GM23248 (cell line): Measurements from ENCODE around the gene ZNF92.

ENCODE experiments used
- EZH2 ChIP-seq: fragments of 200-600 bp; sonication (generic); IDR thresholded peaks from 2 replicates; pipeline ENCODE4 v1.6.1; 2018; ENCODE audit warnings: antibody characterized with exemption, mild to moderate bottlenecking; ENCODE audit not compliant: insufficient read depth, poor library complexity, severe bottlenecking
- EZH2phosphoT487 ChIP-seq: fragments of 200-600 bp; sonication (generic); IDR thresholded peaks from 2 replicates; pipeline ENCODE4 v1.6.1; 2018; ENCODE audit warnings: antibody characterized with exemption, moderate library complexity, mild to moderate bottlenecking, low read depth; ENCODE audit not compliant: insufficient read depth

DNA sequence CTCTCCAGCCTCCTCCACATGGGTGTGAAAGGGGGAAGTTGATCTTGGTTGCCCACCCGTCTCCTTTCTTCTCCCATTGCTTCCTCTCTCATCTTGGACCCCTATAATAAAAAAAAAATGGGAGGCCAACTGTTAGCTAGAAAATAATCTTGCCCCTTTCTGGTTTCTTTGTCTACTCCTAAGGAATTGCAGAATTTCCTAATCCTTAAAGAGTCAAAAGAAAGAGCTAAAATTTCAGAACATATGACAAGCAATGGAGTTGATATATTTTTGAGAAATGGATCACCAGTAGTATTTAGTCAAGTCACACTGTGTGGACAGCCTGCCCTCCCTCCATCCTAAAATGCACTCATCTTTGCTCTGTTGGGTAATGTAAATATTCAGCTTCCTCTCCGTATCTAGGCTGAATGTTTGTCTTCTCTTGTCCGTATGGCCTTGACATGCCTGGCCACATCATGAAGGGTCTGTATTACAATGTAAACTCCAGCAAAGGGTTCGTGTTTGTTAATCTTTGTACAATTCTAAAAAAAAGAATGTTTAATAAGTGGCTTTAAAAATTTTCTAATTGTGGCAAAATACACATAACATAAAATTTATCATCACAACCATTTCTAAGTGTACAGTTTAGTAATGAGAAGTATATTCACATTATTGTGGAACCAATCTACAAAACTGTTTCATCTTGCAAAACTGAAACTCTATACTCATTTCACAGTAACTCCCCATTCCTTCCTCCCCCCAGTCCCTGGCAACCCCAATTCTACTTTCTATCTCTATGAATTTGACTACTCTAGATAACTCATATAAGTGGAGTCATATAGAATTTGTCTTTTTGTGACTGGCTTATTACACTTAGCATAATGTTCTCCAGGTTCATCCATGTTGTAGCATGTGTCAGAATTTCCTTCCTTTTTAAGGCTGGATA, 71.5 kb downstream of the ZNF92 start:
- TF ChIP-seq EZH2phosphoT487 (no peak), EZH2 (no peak)
